GM12878 (cell line): ENCODE data around the gene PLEKHH2.

ENCODE experiments used
- CTCF ChIP-seq, 3 experiments: IDR thresholded peaks in 2 of 3; conservative IDR thresholded peaks in 1 of 3; 2 replicates each; pipeline ENCODE4 v1.5.1; 2011; ENCODE audit warnings: low read depth in 3 of 3, low read length in 3 of 3, mild to moderate bottlenecking in 3 of 3, control low read depth in 2 of 3, moderate library complexity in 2 of 3, inconsistent platforms in 1 of 3, mixed read lengths in 1 of 3; ENCODE audit not compliant: control insufficient read depth in 2 of 3, insufficient read depth in 1 of 3; ENCODE audit errors: extremely low read depth in 1 of 3
- USF1 ChIP-seq: IDR thresholded peaks from 2 replicates; pipeline ENCODE4 v1.6.1; 2011; ENCODE audit warnings: borderline replicate concordance, low read depth, mild to moderate bottlenecking, moderate library complexity, mixed read lengths, low read length; ENCODE audit not compliant: insufficient read depth; ENCODE audit errors: extremely low read length

GRCh38 chr2:43676322-43677050, 39.4 kb downstream of the PLEKHH2 start, which contains the start of gene C1GALT1C1L:
- TF ChIP-seq CTCF (IDR thresholded peaks at IDR 0.05 in 2 of 3, conservative IDR thresholded peaks at IDR 0.05 in 1 of 3; ENCODE audit: control insufficient read depth in 2 of 3, extremely low read depth in 1 of 3, insufficient read depth in 1 of 3, low read depth in 3 of 3, low read length in 3 of 3) (no peak), USF1 (no peak)
